SU-DHL-6 (cell line): ENCODE data around the gene FAM3B.
A peak's percentile ranks its signal among the peaks of the same experiment; 100 is the strongest.

Experiments
- H2AFZ ChIP-seq: fragments of 200-600 bp; sonication (generic); 2 replicates; pipeline ENCODE4 v1.6.1; 2014; ENCODE audit warnings: low read depth, mild to moderate bottlenecking, moderate library complexity, mixed read lengths, antibody characterized with exemption, low read length; ENCODE audit not compliant: severe bottlenecking
- H3F3A ChIP-seq: fragments of 200-600 bp; shearing (Covaris generic); 2 replicates; pipeline ENCODE4 v1.6.0; 2016; ENCODE audit warnings: antibody characterized with exemption, mild to moderate bottlenecking; ENCODE audit not compliant: insufficient read depth
- H3K27ac ChIP-seq: fragments of 200-600 bp; sonication (generic); 2 replicates; pipeline ENCODE4 v1.5.1; 2016; ENCODE audit warnings: low read depth, mild to moderate bottlenecking, low read length, moderate library complexity, mixed read lengths
- H3K27me3 ChIP-seq: fragments of 200-600 bp; sonication (generic), shearing (Covaris generic); 2 replicates; pipeline ENCODE4 v1.6.0; 2014; ENCODE audit warnings: mild to moderate bottlenecking, low read length
- H3K36me3 ChIP-seq: fragments of 200-600 bp; sonication (generic); 2 replicates; pipeline ENCODE4 v1.6.1; 2014; ENCODE audit warnings: mild to moderate bottlenecking, low read length, mixed read lengths
- H3K4me2 ChIP-seq: fragments of 300-600, 200-600 bp; shearing (Covaris generic), sonication (generic); 2 replicates; pipeline ENCODE4 v1.6.0; 2014; ENCODE audit warnings: low read length, low read depth, mild to moderate bottlenecking; ENCODE audit not compliant: poor library complexity, severe bottlenecking
- H3K4me3 ChIP-seq: fragments of 200-600 bp; sonication (generic); 2 replicates; pipeline ENCODE4 v1.5.1; 2014; ENCODE audit warnings: antibody characterized with exemption, low read length, mild to moderate bottlenecking, mixed read lengths; ENCODE audit not compliant: insufficient read depth, poor library complexity, severe bottlenecking
- H3K79me2 ChIP-seq: fragments of 200-600 bp; sonication (generic); 2 replicates; pipeline ENCODE4 v1.6.1; 2014; ENCODE audit warnings: mild to moderate bottlenecking, low read length, moderate library complexity; ENCODE audit not compliant: insufficient read depth
- H3K9ac ChIP-seq: fragments of 200-600 bp; sonication (generic); 2 replicates; pipeline ENCODE4 v1.7.0; 2014; ENCODE audit warnings: mild to moderate bottlenecking, low read length
- H3K9me2 ChIP-seq: fragments of 200-600 bp; sonication (generic); replicated peaks from 2 replicates; pipeline ENCODE4 v1.6.1; 2014; ENCODE audit warnings: low read length; ENCODE audit not compliant: insufficient read depth
- H3K9me3 ChIP-seq: fragments of 200-600 bp; sonication (generic); 2 replicates; pipeline ENCODE4 v1.6.1; 2014; ENCODE audit warnings: low read length, mixed read lengths; ENCODE audit not compliant: insufficient read depth
- H4K20me1 ChIP-seq: fragments of 200-600 bp; sonication (generic); 2 replicates; pipeline ENCODE4 v1.6.1; 2014; ENCODE audit warnings: low read depth, mild to moderate bottlenecking, antibody characterized with exemption, low read length, moderate library complexity, mixed read lengths
- EZH2phosphoT487 ChIP-seq: fragments of 200-600 bp; sonication (generic), shearing (Covaris generic); conservative IDR thresholded peaks from 2 replicates; pipeline ENCODE4 v1.6.1; 2018; ENCODE audit warnings: mild to moderate bottlenecking, antibody characterized with exemption, low read length, moderate library complexity, mixed read lengths
- TF ChIP-seq, protein P1 (sequence below): fragments of 200-600 bp; sonication (generic); IDR thresholded peaks from one replicate; pipeline ENCODE4 v1.5.1; 2017; ENCODE audit warnings: antibody characterized with exemption, mild to moderate bottlenecking, low read length, moderate library complexity; ENCODE audit not compliant: insufficient read depth, poor library complexity, severe bottlenecking

Gene FAM3B

DNA sequence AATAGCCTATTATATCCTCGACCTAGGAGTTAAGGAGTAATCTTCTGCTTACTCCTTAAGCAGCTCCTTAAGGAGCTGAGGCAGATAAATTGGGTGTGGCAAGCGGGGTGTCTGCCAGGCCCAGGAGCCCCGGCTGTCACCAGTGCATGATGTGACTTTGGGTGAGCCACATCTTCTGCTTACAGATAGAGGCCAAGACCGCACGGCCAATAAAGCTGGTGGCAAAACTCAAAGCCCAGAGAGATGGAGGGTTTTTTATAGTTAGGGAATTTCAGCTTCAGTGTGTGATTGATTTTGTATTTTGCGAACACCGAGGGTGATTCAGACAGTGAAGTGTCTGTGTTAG, 55.1 kb downstream of the FAM3B start:
- Histone ChIP-seq H3K27me3 (no peaks in the 10 kb centered on the region), H3K9me3 (no peaks in the 10 kb centered on the region), H4K20me1 (no peaks in the 10 kb centered on the region), H3F3A (peaks cover 19% of the 10 kb centered on the region), H3K79me2 (peaks cover 56% of the 10 kb centered on the region), H3K27ac (peak overlapping the region; percentile 83), H2AFZ (no peak overlapping the region), H3K9me2 (no peaks in the 10 kb centered on the region), H3K4me2 (peak overlapping the region; percentile 89), H3K4me3 (peak overlapping the region; percentile 70), H3K9ac (peak overlapping the region; percentile 70), H3K36me3 (no peaks in the 10 kb centered on the region)
- no peak for TF ChIP-seq EZH2phosphoT487
- TF ChIP-seq, protein P1, sequence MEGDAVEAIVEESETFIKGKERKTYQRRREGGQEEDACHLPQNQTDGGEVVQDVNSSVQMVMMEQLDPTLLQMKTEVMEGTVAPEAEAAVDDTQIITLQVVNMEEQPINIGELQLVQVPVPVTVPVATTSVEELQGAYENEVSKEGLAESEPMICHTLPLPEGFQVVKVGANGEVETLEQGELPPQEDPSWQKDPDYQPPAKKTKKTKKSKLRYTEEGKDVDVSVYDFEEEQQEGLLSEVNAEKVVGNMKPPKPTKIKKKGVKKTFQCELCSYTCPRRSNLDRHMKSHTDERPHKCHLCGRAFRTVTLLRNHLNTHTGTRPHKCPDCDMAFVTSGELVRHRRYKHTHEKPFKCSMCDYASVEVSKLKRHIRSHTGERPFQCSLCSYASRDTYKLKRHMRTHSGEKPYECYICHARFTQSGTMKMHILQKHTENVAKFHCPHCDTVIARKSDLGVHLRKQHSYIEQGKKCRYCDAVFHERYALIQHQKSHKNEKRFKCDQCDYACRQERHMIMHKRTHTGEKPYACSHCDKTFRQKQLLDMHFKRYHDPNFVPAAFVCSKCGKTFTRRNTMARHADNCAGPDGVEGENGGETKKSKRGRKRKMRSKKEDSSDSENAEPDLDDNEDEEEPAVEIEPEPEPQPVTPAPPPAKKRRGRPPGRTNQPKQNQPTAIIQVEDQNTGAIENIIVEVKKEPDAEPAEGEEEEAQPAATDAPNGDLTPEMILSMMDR = no peak

DNA sequence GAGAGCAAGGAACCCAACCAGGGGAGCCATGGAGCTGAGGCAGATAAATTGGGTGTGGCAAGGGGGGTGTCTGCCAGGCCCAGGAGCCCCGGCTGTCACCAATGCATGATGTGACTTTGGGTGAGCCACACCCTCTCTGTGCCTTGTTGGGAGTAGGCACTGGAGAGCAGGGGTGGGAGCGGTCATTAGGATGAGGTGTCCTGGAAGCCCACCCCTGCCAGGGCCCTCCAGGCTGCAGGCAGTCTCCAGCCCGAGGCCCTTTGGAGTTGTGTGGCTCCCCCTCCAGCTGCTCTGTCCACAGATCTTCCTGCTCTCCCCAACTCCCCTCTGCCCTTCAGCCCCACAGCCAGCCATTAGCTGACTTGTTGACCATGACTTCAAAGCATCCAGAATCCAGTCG, 56.7 kb downstream of the FAM3B start:
- Histone ChIP-seq H3K9ac (no peak overlapping the region), H3F3A (peaks cover 11% of the 10 kb centered on the region), H3K4me3 (no peak overlapping the region), H3K9me2 (no peaks in the 10 kb centered on the region), H3K4me2 (no peak overlapping the region), H3K79me2 (peaks cover 56% of the 10 kb centered on the region), H3K36me3 (no peaks in the 10 kb centered on the region), H4K20me1 (no peaks in the 10 kb centered on the region), H3K9me3 (no peaks in the 10 kb centered on the region), H2AFZ (no peak overlapping the region), H3K27ac (no peak overlapping the region), H3K27me3 (no peaks in the 10 kb centered on the region)
- TF ChIP-seq, protein P1 = no peak
- no peak for TF ChIP-seq EZH2phosphoT487

DNA sequence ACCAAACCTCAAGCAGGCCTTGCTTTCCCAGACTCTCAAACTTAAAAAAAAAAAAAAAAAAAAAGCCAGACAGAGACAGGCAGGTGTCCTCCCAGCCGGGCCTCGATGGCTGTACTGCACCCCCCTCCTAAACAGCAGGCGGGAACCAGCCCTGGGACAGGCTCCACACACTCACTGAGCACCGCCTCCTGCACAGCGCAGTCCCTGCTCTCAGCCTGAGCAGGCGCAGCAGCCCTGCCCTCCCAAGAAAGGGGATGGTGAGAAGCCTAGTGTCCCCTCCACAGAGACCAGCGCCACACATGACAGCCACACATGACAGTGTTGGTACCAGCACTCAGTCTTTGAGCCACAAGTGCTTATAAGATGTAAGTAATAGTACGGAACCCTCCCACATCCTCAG, 57.2 kb downstream of the FAM3B start:
- no peak for TF ChIP-seq EZH2phosphoT487
- TF ChIP-seq, protein P1 = no peak

More for the DNA sequence above, 57.2 kb downstream of the FAM3B start:
- Histone ChIP-seq H3K27me3 (no peaks in the 10 kb centered on the region), H3K9me3 (no peaks in the 10 kb centered on the region), H3K27ac (no peak overlapping the region), H3K4me3 (no peak overlapping the region), H3K79me2 (peaks cover 56% of the 10 kb centered on the region), H2AFZ (no peak overlapping the region), H3K36me3 (no peaks in the 10 kb centered on the region), H3K9ac (no peak overlapping the region), H3F3A (peaks cover 6% of the 10 kb centered on the region), H3K9me2 (no peaks in the 10 kb centered on the region), H3K4me2 (no peak overlapping the region), H4K20me1 (no peaks in the 10 kb centered on the region)
